Inflammatory macrophage treated with lipopolysaccharide for 1 hour (primary cell): Measurements from ENCODE around the gene TCF19.

ENCODE experiments used
- DNase-seq, 2 donors: peaks; one replicate each; pipeline ENCODE4 v3.0.0-alpha.2; 2020 to 2022

The TCF19 gene

GRCh38 chr6:31128093-31128676, 30.2 kb upstream of the TCF19 start:
- peak in 1 of 2 donors; percentile 63 for DNase-seq

GRCh38 chr6:31129130-31129529, 29.3 kb upstream of the TCF19 start:
- no peak for DNase-seq

DNA sequence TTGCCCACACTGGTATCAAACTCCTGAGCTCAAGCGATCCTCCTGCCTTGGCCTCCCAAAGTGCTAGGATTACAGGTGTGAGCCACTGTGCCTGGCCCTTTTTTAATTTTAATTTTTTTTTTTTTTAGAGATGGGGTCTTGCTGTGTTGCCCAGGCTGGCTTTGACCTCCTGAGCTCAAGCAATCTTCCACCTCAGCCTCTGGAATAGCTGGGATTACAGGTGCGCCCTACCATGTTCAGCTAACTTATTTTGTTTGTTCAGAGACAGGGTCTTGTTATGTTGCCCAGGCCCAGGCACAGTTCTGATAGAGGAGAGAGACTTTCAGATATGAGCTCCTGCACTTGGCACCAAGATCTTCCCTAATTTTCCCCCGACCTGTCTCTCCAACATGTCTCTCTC, 27.6 kb upstream of the TCF19 start:
- no peak for DNase-seq

DNA sequence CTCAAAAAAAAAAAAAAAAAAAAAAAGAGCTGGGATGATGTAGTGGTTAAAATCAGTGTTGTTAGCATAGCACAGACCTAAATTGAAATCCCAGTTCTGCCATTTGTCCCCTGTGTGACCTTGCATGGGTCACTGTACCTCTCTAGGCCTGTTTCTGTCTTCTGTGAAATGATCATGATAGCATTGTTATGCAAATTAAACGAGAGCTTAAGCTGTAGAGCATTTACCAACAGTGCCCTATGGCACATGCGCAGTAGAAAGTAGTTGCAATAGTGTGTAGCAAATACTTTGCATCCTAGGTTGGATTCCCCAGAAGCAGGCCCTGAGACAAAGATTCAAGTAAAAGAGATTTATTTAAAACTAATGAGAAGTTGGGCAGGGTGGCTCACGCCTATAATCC, 26.8 kb upstream of the TCF19 start:
- no peak for DNase-seq

DNA sequence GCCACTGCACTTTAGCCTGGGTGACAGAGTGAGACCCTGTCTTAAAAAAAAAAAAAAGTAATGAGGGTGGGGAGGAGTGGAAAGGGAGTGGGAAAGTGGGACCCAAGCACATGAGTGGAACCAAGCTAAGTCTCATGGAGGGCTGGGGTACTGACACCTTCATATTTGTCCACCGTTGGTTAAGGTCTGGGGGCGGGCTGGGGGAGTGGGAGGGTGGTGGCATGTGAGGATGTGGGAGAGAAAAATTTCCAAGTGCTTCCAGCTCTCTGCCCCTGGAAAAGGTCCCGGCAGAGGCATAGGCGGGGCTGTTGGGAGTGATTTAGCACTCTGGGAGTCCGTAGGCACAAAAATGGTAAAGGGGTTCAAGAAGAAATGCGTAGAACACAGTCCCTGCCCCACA, 25.6 kb upstream of the TCF19 start:
- no peak for DNase-seq

GRCh38 chr6:31135710-31136109, 22.7 kb upstream of the TCF19 start:
- DNase-seq = no peak

DNA sequence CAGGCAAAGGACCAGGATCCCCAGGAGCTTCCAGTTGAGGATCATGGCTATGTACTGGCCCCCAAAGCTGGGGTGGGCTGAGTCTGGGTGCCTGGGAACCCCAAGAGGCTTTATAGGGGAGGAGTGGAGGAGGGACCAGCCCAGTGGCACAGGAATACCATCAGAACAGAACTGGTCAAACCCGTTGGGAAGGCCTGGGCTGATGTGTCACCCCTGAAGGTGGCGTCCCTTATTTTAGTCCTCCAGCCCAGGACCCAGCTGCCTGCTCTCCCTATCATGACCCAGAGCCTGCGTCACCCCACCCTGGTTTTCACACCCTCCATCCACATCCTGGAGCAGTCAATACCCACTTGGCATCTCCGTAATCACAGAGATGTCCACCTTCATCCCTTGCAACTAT, 19.4 kb upstream of the TCF19 start, which contains the start of gene PSORS1C2:
Gene PSORS1C2, minus strand, starts transcription at position 85 of the 400 bp plus-strand sequence. Its CDS starts 40 bp downstream, at position 45.
- no peak for DNase-seq

DNA sequence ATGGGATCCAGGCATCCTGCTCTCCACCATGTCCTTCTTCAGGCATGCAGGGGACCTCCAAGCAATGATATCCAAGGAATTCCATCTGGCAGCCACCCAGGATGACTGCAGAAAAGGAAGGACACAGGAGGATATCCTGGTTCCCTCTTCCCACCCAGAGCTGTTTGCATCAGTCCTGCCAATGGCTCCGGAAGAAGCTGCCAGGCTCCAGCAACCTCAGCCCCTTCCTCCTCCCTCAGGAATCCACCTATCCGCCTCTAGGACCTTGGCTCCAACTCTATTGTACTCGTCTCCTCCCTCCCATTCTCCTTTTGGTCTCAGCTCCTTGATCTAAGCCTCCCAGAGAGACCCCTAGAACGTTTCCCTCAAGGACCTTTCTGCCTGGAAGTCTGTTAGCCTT, 18.8 kb upstream of the TCF19 start:
- no peak for DNase-seq

GRCh38 chr6:31140643-31141042, 17.7 kb upstream of the TCF19 start:
- no peak for DNase-seq

- DNase-seq = peak in 1 of 2 donors; percentile 29
Observed at GRCh38 chr6:31142361-31142761, 16.0 kb upstream of the TCF19 start.

- DNase-seq = no peak
Observed at GRCh38 chr6:31143148-31143547, 15.2 kb upstream of the TCF19 start.

DNA sequence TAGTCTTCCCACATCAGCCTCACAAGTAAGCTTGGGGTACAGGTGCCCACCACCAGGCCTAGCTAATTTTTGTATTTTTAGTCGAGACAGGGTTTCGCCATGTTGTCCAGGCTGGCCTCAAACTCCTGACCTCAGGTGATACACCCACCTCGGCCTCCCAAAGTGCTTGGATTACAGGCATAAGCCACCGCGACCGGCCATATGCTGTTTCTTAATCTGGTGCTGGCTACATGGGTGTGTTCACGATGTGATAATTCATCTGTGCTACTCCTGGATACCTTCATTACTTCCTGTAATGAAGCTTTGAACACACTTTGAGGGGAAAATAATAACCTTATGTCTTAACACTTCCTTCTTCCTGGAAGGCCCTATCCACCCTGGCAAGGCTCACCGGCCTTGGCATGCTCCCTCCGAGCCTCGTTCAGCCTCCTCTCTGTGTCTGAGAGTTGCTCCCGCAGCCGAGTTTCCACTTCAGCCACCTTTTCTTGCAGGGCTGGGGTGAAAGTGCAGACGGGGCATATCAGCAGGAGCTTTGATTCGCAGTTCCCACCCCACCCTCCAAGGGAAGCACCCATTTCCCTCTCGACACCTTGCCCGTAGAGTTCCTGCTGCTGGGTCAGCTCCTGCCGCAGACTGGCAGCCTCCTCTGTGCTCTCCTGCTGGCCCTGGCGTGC, 14.0 kb upstream of the TCF19 start:
- no peak for DNase-seq

GRCh38 chr6:31144970-31145340, 13.4 kb upstream of the TCF19 start:
- no peak for DNase-seq

DNA sequence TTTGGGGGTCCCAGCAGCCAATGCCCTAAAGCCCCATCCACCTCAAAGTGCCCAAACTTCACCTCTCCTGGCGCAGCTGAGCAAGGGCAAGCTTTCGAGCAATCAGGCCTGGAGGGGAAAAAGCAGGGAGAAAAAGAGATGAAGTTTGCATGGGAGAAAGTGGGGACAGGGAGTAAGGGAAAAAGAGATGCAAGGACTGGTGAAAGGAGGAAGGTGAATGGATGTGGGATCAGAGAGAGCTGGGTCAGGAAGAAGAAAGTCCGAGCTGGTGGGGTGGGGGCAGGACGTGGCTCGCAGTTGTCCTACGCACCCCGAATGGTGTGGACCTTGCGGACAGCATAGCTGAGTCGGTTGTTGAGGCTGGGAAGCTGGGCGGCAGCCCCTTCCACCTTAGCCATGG, 13.0 kb upstream of the TCF19 start:
- DNase-seq = no peak

GRCh38 chr6:31149827-31150447, 8.5 kb upstream of the TCF19 start:
- no peak for DNase-seq

DNA sequence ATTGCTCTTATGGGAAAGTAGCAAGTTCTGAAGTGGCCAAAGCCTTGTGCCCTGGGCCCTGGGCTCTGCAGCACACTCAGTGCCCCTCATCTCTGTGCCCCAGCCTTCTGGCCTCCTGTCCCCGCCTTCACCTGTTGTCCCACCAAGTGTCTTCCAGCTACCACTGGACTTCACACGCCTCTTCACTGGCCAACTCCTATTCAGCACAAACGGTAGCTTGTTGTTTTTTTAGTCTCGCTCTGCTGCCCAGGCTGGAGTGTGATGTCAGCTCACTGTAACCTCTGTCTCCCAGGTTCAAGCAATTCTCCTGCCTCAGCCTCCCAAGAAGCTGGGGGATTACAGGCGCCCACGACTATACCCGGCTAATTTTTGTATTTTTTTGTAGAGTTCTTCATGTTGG, 5.6 kb upstream of the TCF19 start:
- no peak for DNase-seq

- DNase-seq = no peak
Observed at GRCh38 chr6:31154436-31154835, 4.0 kb upstream of the TCF19 start.

DNA sequence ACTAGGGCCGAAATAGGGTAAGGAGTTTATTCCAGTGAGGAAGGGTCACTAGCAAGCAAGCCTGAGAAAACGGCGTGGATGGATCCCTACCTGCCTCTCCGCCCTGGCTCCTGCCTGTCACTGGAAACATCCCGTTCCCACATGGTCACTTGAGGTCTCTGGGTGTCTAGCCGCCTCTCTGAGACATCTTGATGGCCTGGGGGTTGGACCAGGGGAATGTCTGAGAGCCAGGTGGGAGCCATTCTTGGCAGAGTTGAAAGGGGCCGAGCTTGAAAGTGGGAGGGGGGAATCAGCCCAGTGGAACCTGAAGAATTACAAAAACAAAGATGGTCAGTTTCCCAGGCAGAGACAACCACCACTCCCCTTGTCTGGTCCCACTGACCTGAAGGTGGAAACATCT, 1.7 kb upstream of the TCF19 start:
- no peak for DNase-seq

DNA sequence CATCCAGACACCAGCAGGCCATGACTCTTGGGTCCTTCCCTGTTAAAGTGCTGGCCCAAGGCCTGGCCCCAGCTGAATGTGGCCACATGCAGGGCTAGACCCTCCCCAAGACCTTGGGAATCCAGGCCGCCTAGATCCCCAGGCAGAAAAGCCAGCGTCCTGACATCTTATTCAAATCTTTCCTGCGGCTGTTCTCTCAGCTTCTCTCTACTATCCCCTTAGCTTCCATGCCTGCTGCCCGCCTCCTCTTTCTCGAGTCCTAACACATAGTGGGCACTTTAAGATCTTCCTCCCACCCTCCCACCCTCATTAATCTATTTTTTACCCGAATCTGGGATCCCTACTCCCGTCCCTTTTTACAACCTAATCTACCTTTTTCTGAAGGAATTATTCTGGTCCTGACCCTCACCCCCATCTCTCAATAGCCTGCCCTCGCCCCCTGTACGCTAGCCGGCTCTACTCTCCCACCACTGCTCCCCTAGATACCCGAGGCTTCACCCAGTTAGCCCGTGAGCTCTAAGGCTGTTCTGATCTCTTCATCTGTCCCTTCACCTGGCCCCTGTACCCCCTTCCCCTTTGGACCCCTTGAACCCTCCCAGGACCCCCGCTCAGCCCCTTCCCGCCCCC, 763 bp upstream of the TCF19 start, which contains the start of gene CCHCR1:
Gene CCHCR1, minus strand, starts transcription at position 290 of the 627 bp plus-strand sequence. Its CDS starts 202 bp downstream, at position 88.
- DNase-seq = no peak

- DNase-seq = no peak
Observed at GRCh38 chr6:31158863-31159855, 770 bp downstream of the TCF19 start.

DNA sequence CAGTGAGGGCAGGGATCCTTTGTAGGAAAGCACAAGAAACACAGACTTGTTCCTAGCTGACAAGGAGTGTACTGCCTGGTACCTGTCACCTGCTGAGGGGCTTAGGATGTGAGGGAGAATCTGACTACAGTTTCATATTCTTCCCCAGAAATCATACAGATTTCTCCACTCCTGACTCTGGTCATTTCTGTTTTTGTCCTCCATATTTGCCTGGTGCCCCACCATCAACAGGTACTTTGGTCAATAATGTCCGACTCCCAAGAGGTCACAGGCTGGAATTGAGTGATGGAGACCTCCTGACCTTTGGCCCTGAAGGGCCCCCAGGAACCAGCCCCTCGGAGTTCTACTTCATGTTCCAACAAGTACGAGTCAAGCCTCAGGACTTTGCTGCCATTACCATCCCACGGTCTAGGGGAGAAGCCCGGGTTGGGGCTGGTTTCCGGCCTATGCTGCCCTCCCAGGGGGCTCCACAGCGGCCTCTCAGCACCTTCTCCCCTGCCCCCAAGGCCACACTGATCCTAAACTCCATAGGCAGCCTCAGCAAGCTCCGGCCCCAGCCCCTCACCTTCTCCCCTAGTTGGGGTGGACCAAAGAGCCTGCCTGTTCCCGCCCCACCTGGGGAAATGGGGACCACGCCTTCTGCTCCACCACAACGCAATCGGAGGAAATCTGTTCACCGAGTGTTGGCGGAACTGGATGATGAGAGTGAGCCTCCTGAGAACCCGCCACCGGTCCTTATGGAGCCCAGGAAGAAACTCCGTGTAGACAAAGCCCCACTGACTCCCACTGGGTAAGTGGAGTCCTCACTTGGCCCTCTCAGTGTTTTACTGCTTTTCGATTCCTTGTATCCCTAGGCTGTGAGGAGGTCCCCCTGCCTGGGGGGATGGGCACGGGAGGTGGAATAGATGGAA, 3.1 kb downstream of the TCF19 start:
- no peak for DNase-seq
